Non-pigmented ciliary epithelial cell (primary cell): ENCODE data around the gene IGF2.

Experiments
- DNase-seq: peaks from one replicate; pipeline ENCODE4 v3.0.0-alpha.2; 2010; ENCODE audit warnings: low read depth

IGF2 gene

GRCh38 chr11:2153581-2154194 is 14.5 kb upstream of the IGF2 start:
- no peak for DNase-seq

- DNase-seq = no peak
Observed at GRCh38 chr11:2151500-2152257, 12.5 kb upstream of the IGF2 start.

GRCh38 chr11:2149864-2150847 is 11.0 kb upstream of the IGF2 start:
- DNase-seq = no peak

- DNase-seq = no peak
Observed at GRCh38 chr11:2149460-2149859, 10.3 kb upstream of the IGF2 start.

- DNase-seq = no peak
Observed at GRCh38 chr11:2148595-2148994, 9.4 kb upstream of the IGF2 start.

- no peak for DNase-seq
Observed at GRCh38 chr11:2147391-2147790, 8.2 kb upstream of the IGF2 start.

- no peak for DNase-seq
Observed at GRCh38 chr11:2146051-2146450, 6.9 kb upstream of the IGF2 start.

GRCh38 chr11:2144544-2145248 is 5.5 kb upstream of the IGF2 start:
- DNase-seq = no peak

- no peak for DNase-seq
Observed at GRCh38 chr11:2143799-2144543, 4.8 kb upstream of the IGF2 start.

GRCh38 chr11:2143477-2143798 is 4.2 kb upstream of the IGF2 start:
- DNase-seq = no peak

- DNase-seq = no peak
Observed at GRCh38 chr11:2142762-2143202, 3.6 kb upstream of the IGF2 start.

GRCh38 chr11:2142300-2142759 is 3.1 kb upstream of the IGF2 start:
- DNase-seq = no peak

GRCh38 chr11:2140411-2141400 is 1.5 kb upstream of the IGF2 start:
- DNase-seq = no peak

- no peak for DNase-seq
Observed at GRCh38 chr11:2139621-2140337, 590 bp upstream of the IGF2 start.

- no peak for DNase-seq
Observed at GRCh38 chr11:2138431-2139122, 612 bp downstream of the IGF2 start.

- DNase-seq = no peak
Observed at GRCh38 chr11:2138068-2138430, 1.1 kb downstream of the IGF2 start.

- DNase-seq = no peak
Observed at GRCh38 chr11:2137202-2138067, 1.8 kb downstream of the IGF2 start.

- DNase-seq = no peak
Observed at GRCh38 chr11:2136952-2137201, 2.3 kb downstream of the IGF2 start.
